GM21515 (cell line): ENCODE results near the gene SYNDIG1.

Experiments used
- ATAC-seq: cut with Tn5 transposase; IDR thresholded peaks from one replicate; pipeline ENCODE4 v1.9.1; 2021; ENCODE audit not compliant: unreplicated experiment

The SYNDIG1 gene

GRCh38 chr20:24470746-24471582, 1.5 kb downstream of the SYNDIG1 start:
- no peak for ATAC-seq

GRCh38 chr20:24472426-24472825, 3.0 kb downstream of the SYNDIG1 start:
- ATAC-seq = no peak

DNA sequence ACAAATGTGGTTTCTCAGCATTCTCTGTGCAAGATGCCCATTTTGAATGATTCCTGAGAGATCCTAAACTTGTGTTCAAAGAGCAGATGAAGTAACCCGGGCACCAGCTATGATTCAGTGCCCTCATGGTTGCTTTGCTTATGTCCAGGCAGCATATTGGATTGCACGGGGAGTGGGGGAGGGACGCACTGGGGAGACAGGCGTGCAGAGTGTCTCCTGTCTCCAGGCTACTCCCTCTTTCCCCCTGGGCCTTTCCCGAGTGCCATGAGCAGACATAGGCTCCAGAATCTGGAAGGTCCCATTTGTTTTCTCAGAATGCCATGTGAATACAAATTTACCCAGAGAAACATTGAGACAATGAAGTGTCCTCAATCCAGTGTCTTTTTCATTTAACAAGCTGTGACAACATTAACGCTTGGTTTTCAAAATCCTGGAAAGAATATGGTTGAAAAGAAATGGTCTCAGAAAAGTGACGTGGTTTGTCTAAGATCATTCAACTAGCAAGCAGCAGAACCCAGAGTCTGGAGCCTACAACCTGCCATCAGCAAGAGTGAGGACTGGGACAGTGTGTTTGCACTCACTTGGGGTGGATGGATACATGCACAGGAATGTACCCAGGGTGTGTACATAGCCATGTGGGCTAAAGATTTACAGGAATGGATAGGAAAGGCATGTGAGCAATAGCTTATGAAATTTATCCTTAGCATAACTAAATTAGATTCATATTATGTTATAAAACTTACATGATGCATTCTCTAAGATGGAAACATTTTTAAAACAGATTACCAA, 4.2 kb downstream of the SYNDIG1 start:
- no peak for ATAC-seq

DNA sequence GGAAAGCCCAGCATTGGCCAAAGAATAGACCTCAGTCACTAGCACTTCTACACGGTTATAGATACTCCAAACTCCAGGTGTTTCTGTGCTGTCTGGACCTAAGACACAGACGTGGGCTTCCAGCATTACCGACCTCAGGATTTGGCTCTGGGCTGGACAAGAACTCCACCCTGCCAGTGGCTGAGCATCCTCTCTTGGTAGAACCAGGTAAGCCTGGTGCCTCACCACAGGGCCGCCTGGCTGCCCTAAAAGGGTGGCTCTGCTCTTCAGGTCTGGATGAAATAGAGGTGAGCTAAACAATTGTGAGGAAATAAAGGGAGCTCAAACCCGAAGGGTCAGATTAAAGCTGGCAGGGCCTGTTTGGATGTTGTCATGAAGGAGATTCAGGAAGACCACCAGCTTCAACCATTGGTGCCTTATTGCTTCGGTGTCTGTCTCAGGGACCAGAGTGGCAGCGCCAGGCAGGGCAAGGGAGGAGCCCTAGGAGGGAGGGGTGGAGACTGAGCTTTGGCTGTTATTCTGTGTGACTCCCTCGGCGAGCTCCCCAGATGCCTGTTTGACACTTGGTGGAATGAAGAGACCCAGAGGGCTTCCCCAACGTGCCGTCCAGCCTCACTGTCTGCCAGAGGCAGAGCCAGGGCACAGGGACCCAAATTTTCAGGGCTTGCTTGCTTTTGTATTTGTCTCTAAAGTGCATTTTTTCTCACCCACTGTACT, 8.6 kb downstream of the SYNDIG1 start:
- no peak for ATAC-seq

- no peak for ATAC-seq
Observed at GRCh38 chr20:24478584-24478983, 9.2 kb downstream of the SYNDIG1 start.

DNA sequence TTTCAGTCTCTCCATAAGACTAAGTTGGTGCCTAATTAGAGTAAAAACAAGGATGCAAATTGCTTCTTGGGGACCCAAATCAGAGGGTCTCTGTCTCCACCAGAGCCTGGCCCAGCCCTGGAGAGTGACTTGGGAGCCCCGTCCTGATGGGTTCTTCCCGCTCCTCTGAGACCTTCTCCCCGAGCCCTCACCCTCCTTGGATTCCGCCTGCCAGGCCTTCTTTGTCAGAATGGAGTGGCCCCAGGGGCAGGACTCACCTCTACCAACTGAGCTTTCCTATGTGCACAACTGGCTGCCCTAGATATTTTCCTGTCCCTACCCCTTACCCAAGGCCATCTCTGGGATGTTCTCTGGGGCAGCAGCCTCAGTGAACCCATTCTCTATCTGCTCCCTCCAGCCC, 9.7 kb downstream of the SYNDIG1 start:
- ATAC-seq = no peak

DNA sequence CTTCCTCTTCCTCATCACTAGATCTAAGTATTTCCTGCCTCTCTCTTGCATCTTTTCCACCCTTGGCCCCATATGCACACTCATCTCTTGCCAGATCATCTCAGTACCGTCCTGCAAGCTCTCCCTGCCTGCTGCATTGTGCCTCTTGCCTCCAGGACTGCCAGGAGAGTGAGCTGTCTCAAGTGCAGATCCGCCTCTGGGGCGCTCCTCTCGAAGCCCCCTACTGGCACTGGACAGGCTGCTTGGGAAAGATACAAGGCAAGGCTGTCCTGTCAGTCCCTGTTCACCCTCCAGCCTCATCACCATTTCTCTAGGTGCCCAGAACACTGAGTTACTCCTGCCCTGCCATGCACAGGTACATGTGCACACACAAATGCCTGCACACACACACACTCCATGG, 10.2 kb downstream of the SYNDIG1 start:
- ATAC-seq = no peak

- ATAC-seq = no peak
Observed at GRCh38 chr20:24480509-24480908, 11.1 kb downstream of the SYNDIG1 start.

DNA sequence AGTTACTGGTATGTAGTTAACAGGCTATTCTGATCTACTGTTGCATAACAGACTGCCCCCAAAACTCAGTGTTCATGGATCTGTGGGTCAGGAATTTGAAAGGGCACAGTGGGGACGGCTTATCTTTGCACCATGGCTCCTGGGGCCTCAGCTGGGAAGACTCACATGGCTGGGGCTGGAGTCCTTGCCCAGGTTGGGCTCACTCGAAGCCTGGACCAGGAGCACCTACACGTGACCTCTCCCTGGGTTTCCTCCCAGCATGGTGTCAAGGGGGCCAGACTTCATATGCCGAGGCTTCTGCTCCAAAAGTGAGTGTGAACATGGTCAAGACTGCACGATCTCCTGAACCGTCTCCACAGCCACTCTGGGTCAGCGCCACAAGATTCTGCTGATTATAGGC, 11.7 kb downstream of the SYNDIG1 start:
- no peak for ATAC-seq

- no peak for ATAC-seq
Observed at GRCh38 chr20:24483435-24484080, 14.1 kb downstream of the SYNDIG1 start.

GRCh38 chr20:24484081-24484450, 14.6 kb downstream of the SYNDIG1 start:
- ATAC-seq = no peak

DNA sequence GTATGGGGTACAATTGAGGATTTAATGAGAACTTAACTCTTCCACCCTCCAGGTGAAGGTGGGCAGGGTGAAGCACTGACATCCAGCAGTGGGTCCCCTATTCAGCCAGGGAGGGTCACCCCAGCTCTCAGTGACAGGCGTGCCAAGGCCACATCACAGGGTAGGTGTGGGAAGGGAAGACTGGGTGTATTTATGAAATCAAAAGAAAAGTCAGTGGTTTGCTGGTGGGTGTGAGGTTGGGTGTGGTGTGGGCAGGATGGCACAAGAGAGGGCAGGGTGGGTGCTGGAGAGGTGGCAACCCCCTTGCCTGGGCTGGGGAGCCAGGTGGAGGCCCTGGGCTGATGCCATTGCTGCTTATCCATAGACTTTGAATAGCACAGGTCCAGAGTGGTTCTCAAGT, 16.6 kb downstream of the SYNDIG1 start:
- no peak for ATAC-seq

GRCh38 chr20:24487240-24487639, 17.8 kb downstream of the SYNDIG1 start:
- no peak for ATAC-seq

DNA sequence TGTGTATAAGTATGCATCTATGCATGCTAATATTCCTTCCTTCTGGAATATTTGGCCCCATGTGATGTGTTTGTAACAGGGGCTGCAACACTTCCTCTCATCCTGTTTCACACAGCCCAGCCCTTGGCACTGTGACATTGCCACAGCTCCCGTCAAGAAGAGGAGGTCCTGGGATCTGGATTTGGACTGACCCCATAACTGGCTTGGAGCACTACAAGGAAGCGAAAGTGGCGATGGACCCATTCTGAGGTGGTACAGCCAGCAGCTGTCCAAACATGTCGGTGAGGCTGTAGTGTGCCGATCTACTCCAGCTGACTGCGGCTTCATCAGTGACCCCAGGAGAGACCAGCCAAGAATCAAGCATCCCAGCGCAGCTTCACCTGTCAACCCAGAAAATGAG, 18.2 kb downstream of the SYNDIG1 start:
- ATAC-seq = no peak

DNA sequence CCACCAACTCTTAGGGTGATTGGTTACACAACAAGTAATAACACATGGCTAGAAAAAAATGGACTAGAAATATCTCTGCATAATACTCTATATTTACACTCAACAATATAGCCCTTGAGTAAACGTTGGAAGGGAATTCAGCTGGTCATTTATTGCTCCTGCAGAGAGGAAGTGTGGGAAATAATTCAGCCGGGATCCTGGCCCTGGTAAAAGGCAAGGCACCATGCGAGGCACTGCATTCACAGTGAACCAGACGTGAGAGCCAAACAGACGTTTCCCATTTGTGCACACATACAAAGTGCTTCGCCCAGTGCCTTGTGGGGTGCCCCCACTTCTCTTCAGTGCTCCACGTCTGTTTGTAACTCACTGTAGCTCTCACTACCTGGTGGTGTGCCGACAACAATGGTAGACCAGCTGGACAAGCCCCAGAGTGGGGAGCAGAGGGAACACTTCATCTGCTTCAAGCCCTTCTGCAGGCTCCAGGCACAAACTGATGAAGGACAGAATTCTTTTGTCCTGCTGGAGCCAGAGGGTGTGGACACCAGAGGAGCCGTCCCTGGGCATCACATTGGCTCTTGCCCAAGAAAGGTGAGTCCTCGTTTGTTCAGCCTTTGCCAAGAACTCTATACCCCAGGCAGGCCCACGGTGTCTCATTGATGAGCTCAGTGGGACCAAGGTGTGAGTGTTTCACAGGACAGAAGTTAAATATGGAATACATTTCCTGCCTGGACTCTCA, 18.8 kb downstream of the SYNDIG1 start:
- no peak for ATAC-seq

GRCh38 chr20:24488800-24489175, 19.4 kb downstream of the SYNDIG1 start:
- ATAC-seq = no peak

DNA sequence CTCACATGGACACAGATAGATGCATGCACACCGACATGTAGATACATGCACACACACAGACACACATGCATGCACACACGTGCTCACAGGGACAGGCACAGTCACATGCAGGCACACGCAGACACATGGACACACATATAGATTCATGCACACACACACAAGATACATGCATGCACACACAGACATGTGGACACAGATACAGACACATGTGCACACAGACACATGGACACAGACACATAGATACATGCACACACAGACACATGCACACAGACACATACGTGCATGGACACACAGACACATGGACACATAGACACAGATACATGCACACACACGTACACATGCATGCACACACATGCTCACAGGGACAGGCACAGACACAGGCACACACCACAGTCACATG, 19.8 kb downstream of the SYNDIG1 start:
- ATAC-seq = no peak

DNA sequence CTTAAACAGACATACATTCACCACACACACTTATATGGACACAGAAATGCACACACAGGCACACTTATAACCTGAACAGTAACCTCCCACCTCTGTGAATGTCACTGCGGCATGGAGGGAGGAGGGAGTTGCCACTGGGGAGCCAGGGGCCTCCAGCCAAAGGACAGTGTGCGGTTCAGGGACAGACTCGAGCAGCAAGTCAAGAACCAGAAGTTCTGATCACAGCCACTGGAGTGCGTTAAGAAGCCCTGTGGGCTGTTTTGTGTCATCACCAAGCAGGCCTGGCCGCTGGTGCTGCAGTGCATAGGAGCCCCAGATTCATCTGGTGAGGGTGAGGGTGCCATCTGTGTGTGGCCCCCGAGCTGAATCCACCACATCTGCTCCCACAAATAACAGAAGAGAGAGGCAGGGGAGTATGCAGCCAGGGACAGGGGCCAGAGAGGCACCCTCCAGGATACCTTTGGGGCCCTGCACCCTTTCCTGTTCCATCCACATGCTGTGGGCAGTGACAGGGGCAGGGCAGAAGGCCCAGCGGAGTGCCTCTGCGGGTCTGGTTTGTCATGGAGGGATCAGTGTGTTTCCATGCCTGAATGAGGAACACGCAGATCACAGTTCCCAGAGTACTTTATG, 20.3 kb downstream of the SYNDIG1 start:
- ATAC-seq = no peak

DNA sequence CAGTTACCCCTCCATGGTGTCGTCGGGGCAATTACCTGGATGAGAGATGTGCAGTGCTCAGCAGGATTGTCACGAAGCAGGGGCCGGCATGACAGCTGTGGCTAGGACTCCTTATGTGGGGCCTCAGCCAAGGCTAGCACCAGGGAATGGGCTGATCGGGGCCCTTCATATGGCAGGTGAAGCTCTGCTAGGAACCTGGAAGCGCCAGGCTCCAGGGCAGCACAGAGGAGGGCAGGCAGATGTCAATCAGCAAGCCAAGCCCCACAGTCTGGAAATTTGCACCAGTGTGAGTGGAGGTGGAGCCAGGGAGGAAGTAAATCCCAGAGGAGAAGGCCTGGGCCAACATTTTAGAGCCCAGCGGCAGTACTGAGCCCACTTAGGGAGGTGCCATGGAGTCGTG, 21.2 kb downstream of the SYNDIG1 start:
- no peak for ATAC-seq
